ENCODE results near the gene RNF227.

RNF227 gene

DNA sequence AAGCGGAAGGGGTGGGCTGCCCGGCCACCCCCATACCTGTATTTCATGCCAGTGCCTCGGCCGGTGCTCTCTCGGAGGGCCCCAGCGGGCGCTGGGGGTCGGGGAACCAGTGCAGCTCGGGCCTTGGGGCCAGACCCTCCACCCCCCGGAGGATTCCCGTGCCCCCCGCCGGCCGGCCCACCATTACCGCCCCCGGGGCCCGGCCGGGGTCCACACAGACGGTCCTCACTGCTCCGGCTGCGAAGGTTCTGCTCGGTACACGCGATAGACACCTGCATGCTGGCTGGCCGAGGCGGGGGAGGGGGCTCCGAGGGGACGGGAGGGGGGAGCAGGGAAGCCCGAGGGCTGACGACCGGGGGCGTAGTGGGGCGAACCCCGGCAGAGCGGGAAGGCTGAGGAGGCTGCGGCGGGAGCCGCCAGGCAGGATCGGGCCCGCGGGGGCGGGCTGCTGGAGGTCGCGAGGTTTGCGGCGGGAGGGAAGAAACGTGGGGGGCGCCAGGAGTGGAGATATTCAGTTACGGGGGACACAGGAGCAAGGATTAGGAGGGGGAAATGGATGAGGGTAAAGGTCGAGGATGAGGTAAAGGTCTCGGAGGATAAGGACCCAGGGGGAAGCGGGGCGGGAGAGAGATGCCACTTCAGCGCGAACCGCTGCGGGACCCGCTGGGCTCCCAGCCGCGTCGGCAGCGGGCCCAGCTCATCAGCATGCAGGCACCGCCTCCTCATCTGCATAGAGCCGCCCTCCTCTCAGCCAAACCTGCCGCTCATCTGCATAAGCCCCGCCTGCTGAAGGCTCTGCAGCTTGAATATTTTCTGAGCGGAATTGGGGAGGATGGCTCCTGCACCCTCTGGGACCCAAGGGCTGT, 13.3 kb upstream of the RNF227 start, which contains the start of gene KCNAB3:
Gene KCNAB3 (minus strand): TSS at position 699 of the 866 bp plus-strand sequence. CDS start 421 bp downstream, at position 278.
- peak; percentile 87 for DNase-seq

DNA sequence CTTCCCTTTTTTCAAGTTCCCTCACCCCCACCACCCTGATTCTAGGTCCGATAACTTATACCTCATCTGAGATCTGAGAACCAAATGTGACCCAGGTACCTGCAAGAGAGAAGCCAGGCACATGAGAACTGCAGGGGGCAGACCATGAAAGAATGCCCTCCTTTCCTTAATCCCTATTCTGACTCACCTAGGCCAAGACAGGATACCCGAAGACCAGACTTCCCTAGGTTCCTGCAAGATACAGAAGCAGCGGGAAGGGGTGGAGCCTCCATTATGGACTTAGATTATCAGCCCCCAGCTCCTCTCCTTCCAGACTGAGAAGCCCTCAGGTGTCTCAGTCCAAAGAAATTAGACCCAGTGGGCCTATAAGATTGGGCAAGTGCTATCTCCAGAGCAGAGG, 11.5 kb upstream of the RNF227 start:
- no peak for DNase-seq

DNA sequence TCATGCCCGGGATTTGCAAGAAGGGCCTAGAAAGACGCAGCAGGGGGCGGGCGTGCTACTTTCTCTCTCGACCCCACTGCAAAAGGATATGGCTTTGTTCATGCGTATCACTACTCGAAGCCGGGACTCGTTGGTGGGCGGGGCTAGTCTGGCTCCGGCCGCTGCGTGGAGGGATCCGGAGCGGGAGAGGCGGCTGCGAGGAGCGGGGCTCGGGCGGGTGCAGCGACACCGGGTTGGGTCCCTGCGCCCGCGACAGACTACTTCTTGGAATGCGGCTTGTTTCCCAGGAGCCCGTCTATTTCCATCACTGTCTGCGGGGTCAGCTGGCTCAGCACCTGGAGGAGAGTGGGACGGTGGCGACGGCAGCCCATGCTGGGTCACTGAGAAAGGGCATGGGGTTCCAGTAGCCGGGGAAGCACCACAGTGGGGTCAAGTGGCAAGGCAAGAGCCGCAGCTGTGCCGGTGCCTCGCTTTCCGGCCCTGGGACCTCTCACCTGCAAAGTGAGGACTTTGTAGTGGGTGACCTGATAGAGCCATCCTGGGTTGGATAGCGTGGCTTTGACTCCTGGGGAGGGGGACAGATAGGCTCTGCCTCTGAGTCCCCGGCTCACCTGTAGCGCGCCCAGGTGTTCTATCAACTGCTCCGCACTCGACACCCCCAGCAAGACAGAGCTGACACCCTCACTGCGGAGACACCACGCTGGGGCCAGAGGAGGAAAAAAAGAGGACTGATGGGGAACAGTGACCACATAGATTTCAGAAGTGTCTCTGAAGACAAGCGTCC, 6.9 kb upstream of the RNF227 start:
- DNase-seq = no peak

DNA sequence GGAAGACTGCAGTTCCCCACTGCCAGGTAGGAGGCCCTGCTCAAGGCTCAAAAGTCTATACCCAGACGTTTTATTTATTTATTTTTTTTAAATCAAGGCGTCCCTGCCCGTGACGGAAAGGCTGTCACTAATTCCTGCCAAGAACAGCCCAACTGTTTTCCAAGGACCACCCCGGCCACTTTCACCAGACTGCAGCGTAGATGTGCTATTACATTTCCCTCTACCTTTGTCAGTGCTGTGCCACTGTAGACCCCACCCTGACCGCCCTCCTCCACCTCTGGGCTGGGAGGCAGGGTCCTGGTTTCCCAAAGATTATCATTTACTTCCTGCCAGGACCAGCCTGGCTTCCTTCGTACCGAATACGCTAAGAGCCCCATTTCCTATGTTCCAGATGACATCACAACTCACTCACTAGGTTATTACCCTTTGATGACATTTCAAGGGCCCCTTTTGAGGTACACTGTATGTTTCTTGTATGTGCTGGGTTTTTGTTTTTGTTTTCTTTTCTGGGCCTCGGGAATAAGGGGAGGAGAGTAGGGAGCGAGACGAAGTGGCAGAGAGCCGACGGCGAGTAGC, 6.3 kb upstream of the RNF227 start:
- no peak for DNase-seq

DNA sequence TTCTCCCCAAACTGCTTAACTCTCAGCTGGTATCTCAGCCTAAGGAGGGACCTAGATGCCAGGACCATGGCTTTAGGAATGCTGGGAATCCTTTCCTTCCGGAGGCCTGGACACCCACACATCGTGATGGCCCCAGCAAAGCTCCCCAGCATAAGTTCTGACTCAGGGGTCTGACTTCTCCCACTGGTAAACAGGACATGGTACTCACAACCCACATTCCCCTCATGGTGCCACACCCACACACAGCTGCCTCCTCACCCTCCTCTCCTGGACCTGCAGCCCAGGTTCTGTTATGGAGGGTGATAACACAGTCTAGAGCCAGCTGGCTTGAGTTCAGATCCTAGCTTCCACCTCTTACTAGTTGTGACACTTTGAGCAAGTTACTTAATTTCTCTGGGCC, 719 bp upstream of the RNF227 start:
- no peak for DNase-seq

DNA sequence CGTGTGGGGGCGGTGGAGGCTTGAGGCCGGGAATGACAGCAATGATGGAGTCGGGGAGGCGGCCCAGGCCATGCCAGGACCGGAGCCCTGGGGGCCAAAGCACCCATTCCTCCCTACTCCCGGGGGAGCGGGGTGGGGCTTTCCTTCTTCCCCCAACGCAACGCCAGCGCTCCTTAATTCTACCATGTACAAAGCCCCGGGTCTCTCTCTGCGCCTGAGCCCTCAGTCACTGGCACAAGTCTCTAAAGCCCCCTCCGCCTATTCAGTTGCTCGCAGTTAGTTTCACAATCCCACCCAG, 245 bp upstream of the RNF227 start:
- DNase-seq = no peak

DNA sequence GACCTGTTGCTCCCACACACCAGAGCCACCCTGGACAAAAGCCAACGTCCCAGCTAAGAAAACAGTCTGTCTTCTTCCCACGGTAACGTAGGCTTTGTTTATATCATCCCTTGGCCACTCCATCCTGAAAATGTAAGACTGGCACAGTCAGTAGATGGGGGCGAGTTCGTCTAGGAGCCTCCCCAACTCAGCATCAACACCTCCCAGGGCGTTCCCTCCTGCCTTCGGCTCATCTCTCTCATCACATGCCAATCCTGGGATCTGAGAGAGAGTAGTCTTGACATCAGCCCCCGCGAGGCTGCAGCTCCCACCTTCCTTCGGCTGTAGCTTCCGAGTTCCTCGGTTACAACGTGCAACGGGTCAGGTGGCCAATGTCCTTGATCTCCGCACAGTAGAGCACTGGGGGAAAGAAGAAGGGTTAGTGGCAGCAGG, 894 bp downstream of the RNF227 start:
- DNase-seq = no peak

DNA sequence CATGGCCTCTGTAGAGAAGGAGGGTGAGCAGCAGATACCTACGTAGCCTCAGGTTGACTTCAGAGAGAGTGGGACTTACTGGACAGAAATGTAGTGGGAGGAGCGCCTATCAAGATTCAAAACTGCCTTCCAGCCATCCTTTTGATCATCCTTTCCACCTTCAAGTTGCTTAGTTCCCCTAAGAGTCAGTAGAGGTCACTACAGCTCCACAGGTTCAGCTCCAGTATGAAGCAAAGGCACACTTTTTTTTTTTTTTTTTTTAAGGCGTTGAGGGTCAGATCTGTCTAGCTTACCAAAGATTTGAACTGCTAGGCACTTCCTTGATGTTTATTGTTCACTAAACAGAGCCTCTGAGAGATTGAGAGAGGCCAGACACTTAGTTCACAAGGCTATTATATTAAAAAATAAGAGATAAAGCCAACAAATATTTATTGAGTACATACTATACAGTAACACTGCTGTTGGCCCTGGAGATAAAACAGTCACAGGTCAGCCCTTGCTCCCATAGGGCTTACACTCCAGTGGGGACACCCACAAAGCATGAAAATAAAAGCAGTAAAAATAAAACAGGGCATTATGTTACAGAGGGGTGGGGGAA, 3.1 kb downstream of the RNF227 start:
- peak; percentile 66 for DNase-seq

DNA sequence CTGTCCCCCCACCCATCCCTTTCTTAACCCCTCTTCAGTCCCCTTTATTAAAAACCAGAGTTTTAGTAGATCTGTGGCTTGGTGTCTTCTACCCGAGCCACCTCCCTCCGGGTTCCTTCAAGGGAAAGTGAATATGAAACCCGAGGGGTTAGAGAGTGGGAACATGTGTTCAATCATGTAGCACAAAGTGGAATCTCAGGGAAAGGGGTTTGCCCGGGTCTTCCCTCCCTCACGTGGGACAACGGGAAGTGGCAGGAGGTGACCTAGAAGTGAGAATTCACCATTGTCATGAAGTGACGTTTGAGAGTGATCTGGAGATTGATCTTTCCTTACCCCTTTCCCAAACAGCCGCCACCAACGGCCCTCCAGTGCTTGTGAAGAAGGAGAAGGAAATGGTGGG, 5.0 kb downstream of the RNF227 start:
- DNase-seq = no peak

DNA sequence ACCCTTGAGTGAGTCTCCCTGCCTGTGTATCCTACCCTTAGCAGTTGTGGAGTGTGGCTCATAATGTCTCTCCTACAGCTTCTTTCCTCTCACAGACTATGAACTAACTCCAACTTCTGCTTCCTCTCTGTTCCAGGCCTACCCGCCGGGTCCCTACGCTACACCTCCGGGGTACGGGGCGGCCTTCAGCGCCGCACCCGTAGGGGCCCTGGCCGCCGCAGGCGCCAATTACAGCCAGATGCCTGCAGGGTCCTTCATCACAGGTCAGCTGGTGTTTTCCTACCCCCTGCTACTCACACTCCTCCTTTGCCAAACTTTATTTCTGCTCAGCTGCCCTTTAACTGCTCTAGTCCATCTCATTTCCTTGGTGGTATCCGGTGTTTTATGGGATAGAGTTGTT, 5.4 kb downstream of the RNF227 start:
- no peak for DNase-seq

DNA sequence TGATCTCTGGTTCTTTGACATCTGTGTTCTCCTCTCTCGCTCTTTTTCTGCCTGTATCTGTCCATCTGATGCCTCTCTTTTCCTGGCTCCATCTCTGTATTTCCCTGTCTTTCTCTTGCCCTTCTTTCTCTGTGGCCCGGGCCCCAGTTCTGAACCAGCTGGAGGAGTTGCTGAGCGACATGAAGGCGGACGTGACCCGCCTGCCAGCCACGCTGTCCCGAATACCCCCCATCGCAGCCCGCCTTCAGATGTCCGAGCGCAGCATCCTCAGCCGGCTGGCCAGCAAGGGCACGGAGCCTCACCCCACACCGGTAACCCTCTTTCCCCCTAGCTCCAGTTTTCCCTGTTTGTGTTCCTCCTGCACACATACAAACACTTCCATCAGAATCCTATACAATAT, 5.8 kb downstream of the RNF227 start:
- DNase-seq = no peak

DNA sequence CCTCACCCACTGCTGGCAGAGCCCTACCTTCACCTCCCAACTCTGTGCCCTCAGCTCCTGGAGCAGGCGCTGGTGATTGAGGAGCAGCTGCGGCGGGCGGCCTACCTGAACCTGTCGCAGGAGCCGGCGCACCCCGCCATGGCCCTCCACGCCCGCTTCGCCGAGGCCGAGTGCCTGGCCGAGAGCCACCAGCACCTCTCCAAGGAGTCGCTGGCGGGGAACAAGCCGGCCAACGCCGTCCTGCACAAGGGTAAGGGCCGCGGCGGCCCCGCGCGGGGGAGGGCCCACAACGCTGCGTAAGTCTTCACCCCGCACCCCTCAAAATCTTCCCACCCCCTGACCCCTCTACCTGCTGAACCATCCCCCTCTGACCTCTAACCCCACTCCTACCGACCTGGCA, 7.0 kb downstream of the RNF227 start:
- DNase-seq = no peak

DNA sequence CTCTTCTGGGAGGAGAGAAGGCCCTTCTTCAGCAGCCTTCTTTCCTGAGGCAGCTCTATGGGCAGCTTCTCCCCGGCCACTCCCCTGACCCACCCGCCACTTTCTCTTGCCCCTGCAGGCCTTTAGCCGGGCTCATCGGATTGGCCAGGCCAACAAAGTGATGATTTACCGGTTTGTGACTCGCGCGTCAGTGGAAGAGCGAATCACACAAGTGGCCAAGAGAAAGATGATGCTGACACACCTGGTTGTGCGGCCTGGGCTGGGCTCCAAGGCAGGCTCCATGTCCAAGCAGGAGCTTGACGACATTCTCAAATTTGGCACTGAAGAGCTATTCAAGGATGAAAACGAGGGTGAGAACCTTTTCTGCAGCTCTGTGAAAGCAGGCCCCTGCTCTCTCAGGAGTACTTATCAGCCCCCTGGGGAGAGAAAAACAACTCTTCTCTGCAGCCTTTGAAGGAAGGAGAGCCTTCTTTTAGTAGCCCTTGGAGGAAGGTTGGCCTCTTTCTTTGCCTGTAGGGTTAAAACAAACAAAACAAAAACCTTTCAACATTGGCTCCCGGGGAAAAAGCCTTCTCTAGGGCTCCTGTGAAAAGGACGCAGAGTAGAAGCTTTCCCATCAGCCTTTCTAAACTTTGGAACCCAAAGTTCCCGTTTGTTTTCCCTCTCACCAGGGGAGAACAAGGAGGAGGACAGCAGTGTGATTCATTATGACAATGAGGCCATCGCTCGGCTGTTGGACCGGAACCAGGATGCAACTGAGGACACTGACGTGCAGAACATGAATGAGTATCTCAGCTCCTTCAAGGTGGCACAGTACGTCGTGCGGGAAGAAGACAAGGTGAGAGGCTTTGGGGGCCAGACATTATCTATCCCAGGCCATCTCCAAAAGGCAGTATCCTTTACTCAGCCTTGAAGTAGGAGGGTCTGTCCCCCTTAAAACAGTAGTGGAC, 12.7 kb downstream of the RNF227 start:
- DNase-seq = no peak

DNA sequence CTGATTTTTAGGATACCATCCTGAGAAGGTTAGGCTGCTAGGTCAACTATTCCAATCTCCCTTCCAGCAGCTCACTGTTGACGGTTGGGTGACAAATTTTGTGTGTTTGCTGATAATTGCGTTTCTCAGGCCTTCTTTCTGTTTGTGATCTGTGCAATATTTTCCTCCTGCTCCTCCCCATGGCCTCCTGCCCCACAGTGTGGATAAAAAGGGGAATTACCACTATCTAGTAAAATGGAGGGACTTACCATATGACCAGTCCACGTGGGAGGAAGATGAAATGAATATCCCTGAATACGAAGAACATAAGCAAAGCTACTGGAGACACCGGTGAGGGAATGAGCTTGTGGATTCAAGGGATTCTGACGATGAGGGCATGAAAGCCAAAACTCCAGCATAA, 18.3 kb downstream of the RNF227 start:
- no peak for DNase-seq

DNA sequence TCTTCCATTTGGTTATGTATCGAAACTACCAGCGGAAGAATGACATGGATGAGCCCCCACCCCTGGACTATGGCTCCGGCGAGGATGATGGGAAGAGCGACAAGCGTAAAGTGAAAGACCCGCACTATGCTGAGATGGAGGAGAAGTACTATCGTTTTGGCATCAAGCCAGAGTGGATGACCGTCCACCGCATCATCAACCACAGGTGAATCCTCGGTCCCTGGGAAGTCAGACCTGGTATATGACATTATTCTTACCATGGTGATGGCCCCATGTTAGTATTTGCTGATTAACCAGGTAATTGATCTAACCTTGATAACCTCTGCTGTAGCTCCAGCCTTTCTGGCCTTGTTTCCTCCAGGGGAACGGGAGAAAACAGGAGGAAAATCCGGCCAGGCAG, 19.0 kb downstream of the RNF227 start:
- no peak for DNase-seq

DNA sequence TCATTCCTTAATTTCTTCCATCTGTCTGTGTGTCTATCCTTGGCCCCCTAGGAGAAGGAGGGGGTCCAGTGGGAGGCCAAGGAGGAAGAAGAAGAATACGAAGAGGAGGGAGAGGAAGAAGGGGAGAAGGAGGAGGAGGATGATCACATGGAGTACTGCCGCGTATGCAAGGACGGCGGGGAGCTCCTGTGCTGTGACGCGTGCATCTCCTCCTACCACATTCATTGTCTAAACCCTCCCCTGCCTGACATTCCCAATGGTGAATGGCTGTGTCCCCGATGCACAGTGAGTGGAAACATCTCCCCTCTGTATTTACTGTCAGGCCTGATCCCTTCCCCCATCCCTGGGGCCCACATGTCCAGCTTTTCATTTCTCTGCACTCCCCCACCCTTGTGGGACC, 21.2 kb downstream of the RNF227 start:
- no peak for DNase-seq

DNA sequence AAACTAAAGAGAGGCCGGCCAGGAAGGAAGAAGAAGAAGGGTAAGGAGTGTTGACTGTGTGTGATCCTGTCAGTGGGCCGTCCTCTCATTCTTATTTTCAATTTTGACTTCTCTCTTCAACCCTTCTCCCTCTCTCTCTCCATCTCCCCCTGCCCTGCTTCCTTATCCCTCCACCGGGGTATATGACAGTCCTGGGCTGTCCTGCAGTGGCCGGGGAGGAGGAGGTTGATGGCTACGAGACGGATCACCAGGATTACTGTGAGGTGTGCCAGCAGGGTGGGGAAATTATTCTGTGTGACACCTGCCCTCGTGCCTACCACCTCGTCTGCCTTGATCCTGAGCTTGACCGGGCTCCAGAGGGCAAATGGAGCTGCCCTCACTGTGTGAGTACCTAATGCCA, 21.9 kb downstream of the RNF227 start:
- no peak for DNase-seq

DNA sequence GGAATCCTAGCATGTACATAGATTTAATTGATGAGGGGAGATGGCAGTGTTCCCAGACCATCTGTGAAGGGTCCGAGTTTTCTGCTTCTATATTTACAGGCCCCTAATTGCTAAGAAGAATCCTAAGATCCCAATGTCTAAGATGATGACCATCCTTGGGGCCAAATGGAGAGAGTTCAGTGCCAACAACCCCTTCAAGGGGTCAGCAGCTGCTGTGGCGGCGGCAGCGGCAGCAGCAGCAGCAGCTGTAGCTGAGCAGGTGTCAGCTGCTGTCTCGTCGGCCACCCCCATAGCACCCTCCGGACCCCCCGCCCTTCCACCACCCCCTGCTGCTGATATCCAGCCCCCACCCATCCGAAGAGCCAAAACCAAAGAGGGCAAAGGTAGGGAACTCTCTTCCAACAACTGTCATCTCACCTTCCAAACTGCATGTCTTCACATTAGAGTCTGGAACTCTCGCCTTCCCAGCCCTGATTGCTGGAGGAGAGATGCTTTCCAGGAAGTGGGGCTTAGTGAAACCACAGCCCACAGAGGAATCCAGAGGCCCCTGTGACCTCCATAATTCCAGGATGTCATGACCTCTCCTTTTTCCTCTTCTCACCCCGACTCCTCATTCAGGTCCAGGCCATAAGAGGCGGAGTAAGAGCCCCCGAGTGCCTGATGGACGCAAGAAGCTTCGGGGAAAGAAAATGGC, 22.8 kb downstream of the RNF227 start:
- no peak for DNase-seq

DNA sequence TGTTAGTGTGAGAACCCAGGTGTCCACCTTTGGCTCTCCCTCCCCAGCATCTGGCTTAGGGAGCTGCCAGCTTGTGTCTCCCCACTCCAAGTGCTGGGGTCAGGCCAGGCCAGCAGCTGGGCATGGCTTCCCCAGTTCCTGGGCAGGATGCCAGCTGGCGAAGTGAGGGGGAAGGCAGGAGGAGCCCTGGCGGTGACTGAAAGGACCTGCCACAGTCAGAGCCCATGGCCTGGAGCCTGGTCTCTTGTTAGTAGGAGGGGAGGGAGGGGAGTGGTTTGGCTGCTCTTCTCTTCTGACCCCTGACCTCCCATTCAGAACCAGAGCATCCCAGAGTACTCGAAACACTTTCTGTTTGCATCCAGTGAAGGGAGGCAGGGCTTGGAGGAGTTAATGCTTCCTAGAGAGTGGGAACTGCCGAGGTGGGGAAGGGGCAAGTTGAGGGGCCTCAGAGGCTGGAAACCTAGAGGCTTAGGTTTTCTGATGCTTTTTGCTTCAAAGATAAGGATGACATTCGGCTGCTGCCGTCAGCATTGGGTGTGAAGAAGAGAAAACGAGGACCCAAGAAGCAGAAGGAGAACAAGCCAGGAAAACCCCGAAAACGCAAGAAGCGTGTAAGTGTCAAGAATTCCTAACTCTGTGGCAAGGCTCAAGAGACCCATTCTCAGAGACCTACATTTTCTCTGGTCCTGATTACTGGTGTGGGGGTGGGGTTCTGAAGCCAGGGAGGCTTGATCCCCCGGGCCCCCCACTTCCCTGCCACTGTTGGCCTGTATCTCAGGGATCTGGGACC, 26.7 kb downstream of the RNF227 start:
- peak; percentile 94 for DNase-seq

DNA sequence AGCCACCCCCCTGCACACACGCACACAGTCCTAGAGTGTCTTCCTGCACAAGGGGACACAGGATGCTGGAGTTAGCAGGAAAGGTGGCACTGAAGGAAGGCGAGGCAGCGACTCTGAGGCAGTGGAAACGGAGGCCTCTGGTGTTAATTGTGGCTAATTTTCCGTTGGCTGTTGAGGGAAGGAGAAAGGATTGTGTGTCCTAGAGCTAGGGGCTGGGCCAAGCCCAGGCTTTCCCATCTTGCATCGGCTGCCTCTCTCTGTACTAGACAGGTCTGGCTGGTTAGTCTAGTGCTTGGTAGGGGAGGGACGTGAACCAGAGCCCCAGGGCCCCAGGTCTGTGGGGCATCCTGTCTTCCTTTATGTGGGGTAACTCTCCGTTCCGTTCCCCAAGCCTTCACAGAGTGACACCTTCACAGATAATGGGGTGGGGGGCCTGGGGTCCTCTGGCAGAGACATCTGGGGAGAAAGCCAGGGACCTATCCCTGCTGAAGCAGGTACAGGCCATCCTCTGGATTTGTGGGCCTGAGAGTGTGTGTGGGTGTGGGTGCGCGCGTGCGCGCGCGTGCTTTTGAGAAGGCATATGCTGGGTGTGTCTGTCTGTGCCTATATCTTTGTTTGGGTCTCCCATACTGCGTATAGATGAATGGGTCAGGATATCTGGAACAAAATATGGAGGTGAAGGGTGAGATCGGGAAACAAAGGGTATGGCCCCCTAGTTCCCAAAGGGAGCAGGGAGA, 27.7 kb downstream of the RNF227 start, which contains the start of gene CHD3:
Gene CHD3 (plus strand): TSS at position 606 of the 737 bp plus-strand sequence. CDS start 212 bp downstream, outside the sequence.
- no peak for DNase-seq

Measured in NCI-H2171 (cell line).